Tibial nerve (tissue), 4 donors: ENCODE measurements around the gene AFAP1L1.

ENCODE experiments used
- EP300 ChIP-seq, 2 donors: sonication (generic); formaldehyde crosslinking; IDR thresholded peaks; one replicate each; pipeline ENCODE4 v1.6.1; 2017; ENCODE audit warnings: antibody characterized with exemption in 2 of 2, mild to moderate bottlenecking in 1 of 2
- POLR2A ChIP-seq, 2 donors: fragments of 450-650 bp; IDR thresholded peaks; one replicate each; pipeline ENCODE4 v1.6.1; 2017; ENCODE audit warnings: antibody characterized with exemption in 2 of 2, mild to moderate bottlenecking in 2 of 2, moderate library complexity in 2 of 2
- TF ChIP-seq, protein P1 (sequence below), 5 experiments: fragments of 200-600 bp in 3 of 5; fragments of 450-650 bp in 2 of 5; sonication (generic) in 3 of 5; IDR thresholded peaks; one replicate each; pipeline ENCODE4 v1.5.1; 2016 to 2019; ENCODE audit warnings: antibody characterized with exemption in 5 of 5, mild to moderate bottlenecking in 3 of 5, moderate library complexity in 2 of 5

DNA sequence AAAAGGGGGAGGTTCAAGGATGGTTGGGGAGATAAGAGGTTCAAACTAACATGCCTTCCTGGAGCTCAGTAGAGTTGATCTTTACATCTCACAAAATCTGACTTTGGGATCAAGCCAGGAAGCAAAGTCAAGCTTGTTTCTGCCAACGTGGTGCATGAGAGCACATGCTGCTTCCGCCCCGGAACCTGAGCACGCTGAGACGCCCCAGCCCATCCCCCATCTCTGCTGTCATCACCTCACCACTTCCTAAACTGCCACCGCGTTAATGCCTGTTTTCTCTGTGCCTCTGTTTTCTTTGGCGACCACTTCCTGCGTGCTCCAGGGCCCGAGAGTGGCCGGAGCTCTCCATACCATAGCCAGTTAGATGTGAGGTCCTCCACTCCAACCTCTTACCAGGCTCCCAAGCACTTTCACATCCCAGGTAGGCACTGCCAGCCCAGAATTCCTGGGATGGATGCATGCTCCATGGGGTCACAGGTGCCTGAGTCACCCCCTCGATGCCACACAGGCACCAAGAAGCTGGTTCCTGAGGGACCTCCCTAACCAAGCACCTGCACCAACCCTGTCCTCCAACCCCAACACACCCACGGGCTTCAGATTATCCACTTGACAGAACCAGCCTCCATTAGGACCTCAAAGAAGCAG lies 31.2 kb upstream of the AFAP1L1 start:
- TF ChIP-seq, protein P1, sequence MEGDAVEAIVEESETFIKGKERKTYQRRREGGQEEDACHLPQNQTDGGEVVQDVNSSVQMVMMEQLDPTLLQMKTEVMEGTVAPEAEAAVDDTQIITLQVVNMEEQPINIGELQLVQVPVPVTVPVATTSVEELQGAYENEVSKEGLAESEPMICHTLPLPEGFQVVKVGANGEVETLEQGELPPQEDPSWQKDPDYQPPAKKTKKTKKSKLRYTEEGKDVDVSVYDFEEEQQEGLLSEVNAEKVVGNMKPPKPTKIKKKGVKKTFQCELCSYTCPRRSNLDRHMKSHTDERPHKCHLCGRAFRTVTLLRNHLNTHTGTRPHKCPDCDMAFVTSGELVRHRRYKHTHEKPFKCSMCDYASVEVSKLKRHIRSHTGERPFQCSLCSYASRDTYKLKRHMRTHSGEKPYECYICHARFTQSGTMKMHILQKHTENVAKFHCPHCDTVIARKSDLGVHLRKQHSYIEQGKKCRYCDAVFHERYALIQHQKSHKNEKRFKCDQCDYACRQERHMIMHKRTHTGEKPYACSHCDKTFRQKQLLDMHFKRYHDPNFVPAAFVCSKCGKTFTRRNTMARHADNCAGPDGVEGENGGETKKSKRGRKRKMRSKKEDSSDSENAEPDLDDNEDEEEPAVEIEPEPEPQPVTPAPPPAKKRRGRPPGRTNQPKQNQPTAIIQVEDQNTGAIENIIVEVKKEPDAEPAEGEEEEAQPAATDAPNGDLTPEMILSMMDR (IDR thresholded peaks at IDR 0.05), result no peak
- TF ChIP-seq POLR2A (IDR thresholded peaks at IDR 0.05) (no peak), EP300 (IDR thresholded peaks at IDR 0.05) (no peak)
